ENCODE results near the gene RPP14. TPM values are rescaled to one million over a fixed set of nuclear protein-coding genes. Genes with fewer than 3 reads are reported as not detected.
A peak's percentile ranks its signal among the peaks of the same experiment; 100 is the strongest.

The RPP14 gene
- total RNA-seq, 3 donors from 2014 or later = 18.9 to 24.7 (median 22.3) TPM

GRCh38 chr3:58296269-58296668 is 9.8 kb upstream of the RPP14 start:
- no peaks in the 10 kb centered on the region for H3K9me3 ChIP-seq

DNA sequence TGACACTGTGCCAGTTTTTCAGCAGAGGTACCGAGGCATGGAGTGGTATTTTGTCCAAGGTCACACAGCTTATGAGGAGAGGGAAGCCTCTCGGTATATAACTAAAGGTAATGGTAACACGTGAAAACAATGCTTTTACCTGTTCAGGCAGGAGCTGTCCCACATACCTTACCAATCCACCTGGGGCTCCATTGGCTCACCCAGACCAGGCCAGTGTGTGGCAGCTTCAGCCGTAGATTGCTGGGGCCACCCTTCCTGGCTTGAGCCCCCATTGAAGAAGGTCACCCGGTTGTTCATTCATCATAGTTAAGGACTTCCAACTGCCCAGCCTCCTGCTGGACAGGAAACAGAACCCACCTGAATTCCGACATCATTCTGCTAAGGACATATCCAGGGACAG is 9.2 kb upstream of the RPP14 start:
- Histone ChIP-seq H3K36me3 (ENCODE audit: low read depth) (no peaks in the 10 kb centered on the region), H3K4me3 (no peak overlapping the region), H3K4me1 (ENCODE audit: low read depth) (no peaks in the 10 kb centered on the region), H3K9me3 (no peaks in the 10 kb centered on the region)
- no peak for TF ChIP-seq CTCF (IDR thresholded peaks at IDR 0.05)
- DNase-seq (no peak), ATAC-seq (no peak)
- intact Hi-C loops (cut with DNase I, micrococcal nuclease) = loop anchor here in 1 of 2 donors (5.0 kb wide), 1 partner anchor 110 kb away; no protein-coding TSS in a partner anchor

More at GRCh38 chr3:58296269-58296668, 9.8 kb upstream of the RPP14 start:
- no peak overlapping the region for H3K4me3 ChIP-seq
- no peak for TF ChIP-seq CTCF (IDR thresholded peaks at IDR 0.05)
- ATAC-seq = no peak
- DNase-seq = no peak
- H3K4me1 ChIP-seq (ENCODE audit: low read depth) = no peaks in the 10 kb centered on the region
- intact Hi-C loops (cut with DNase I, micrococcal nuclease) = loop anchor here in 1 of 2 donors (5.0 kb wide), 1 partner anchor 109 kb away; no protein-coding TSS in a partner anchor
- no peaks in the 10 kb centered on the region for H3K36me3 ChIP-seq (ENCODE audit: low read depth)

- Histone ChIP-seq H3K36me3 (ENCODE audit: low read depth) (no peaks in the 10 kb centered on the region), H3K4me1 (ENCODE audit: low read depth) (no peaks in the 10 kb centered on the region), H3K4me3 (no peak overlapping the region), H3K9me3 (no peaks in the 10 kb centered on the region)
- no peak for DNase-seq
- no peak for TF ChIP-seq CTCF (IDR thresholded peaks at IDR 0.05)
- intact Hi-C loops (cut with DNase I, micrococcal nuclease) = loop anchor here in 1 of 2 donors (5.0 kb wide), 1 partner anchor 111 kb away; no protein-coding TSS in a partner anchor
- peak; percentile 40 for ATAC-seq
Observed at GRCh38 chr3:58298190-58298589, 7.9 kb upstream of the RPP14 start.

- intact Hi-C loops (cut with DNase I, micrococcal nuclease) = loop anchor here in 1 of 2 donors (5.0 kb wide), 1 partner anchor 112 kb away; no protein-coding TSS in a partner anchor
- ATAC-seq (no peak), DNase-seq (no peak)
- no peak for TF ChIP-seq CTCF (IDR thresholded peaks at IDR 0.05)
- Histone ChIP-seq H3K36me3 (ENCODE audit: low read depth) (no peaks in the 10 kb centered on the region), H3K4me1 (ENCODE audit: low read depth) (no peaks in the 10 kb centered on the region), H3K4me3 (no peak overlapping the region), H3K9me3 (no peaks in the 10 kb centered on the region)
Observed at GRCh38 chr3:58299075-58299474, 7.0 kb upstream of the RPP14 start.

- no peaks in the 10 kb centered on the region for H3K9me3 ChIP-seq
- ATAC-seq (no peak), DNase-seq (no peak)
- H3K4me3 ChIP-seq = no peak overlapping the region
- no peaks in the 10 kb centered on the region for H3K36me3 ChIP-seq (ENCODE audit: low read depth)
- H3K4me1 ChIP-seq (ENCODE audit: low read depth) = no peaks in the 10 kb centered on the region
- TF ChIP-seq CTCF (IDR thresholded peaks at IDR 0.05) = no peak
- intact Hi-C loops (cut with DNase I, micrococcal nuclease) = loop anchor here (5.0 kb wide), 1 partner anchor 113 kb away; no protein-coding TSS in a partner anchor
Observed at GRCh38 chr3:58299839-58300516, 6.1 kb upstream of the RPP14 start.
